Right lobe of liver (tissue), 6 donors: ENCODE results near the gene GPR17. TPM values are rescaled to one million over a fixed set of nuclear protein-coding genes. Genes with fewer than 3 reads are reported as not detected.

Experiments
- ATAC-seq, 4 donors: fragments of 200-7000 bp; cut with Tn5 transposase; one replicate each; pipeline ENCODE4 v1.9.1; 2020; ENCODE audit warnings: mild to moderate bottlenecking in 4 of 4, moderate library complexity in 4 of 4
- DNase-seq, 3 donors: peaks; one replicate each; pipeline ENCODE4 v3.0.0-alpha.2; 2020
- H3K27ac ChIP-seq, 3 donors: fragments of 200-600 bp; one replicate each; pipeline ENCODE4 v1.8.0; 2022
- H3K27me3 ChIP-seq, 2 donors: fragments of 200-600 bp; one replicate each; pipeline ENCODE4 v1.8.0; 2022
- H3K36me3 ChIP-seq, 4 donors: fragments of 200-600 bp; sonication (generic) in 1 of 4; one replicate each; pipeline versions ENCODE4 v1.5.1 to v1.8.0; 2017 to 2022; ENCODE audit warnings: control low read depth in 1 of 4
- H3K4me1 ChIP-seq, 4 donors: fragments of 200-600 bp; sonication (generic) in 1 of 4; one replicate each; pipeline versions ENCODE4 v1.5.1 to v1.8.0; 2017 to 2022; ENCODE audit warnings: control low read depth in 1 of 4
- H3K4me3 ChIP-seq, 3 donors: fragments of 200-600 bp; one replicate each; pipeline ENCODE4 v1.8.0; 2022
- H3K9me3 ChIP-seq, 4 donors: fragments of 200-600 bp; sonication (generic) in 1 of 4; one replicate each; pipeline versions ENCODE4 v1.5.1 to v1.8.0; 2017 to 2022; ENCODE audit warnings: control low read depth in 1 of 4
- CTCF ChIP-seq, 4 donors: fragments of 200-600 bp in 3 of 4; fragments of 450-650 bp in 1 of 4; IDR thresholded peaks; one replicate each; pipeline versions ENCODE4 v1.5.1 to v1.8.0; 2016 to 2022; ENCODE audit warnings: antibody characterized with exemption in 4 of 4, mild to moderate bottlenecking in 2 of 4
- POLR2A ChIP-seq: fragments of 450-650 bp; IDR thresholded peaks from one replicate; pipeline ENCODE4 v1.6.1; 2017; ENCODE audit warnings: antibody characterized with exemption, mild to moderate bottlenecking
- WGBS: methylation state at CpG from one replicate; pipeline ENCODE4 v1.1.6; 2018; ENCODE audit warnings: low coverage, low lambda C conversion rate; ENCODE audit not compliant: insufficient coverage; ENCODE audit errors: missing lambda C conversion rate; 5-methylcytosine and 5-hydroxymethylcytosine counted together
- intact Hi-C, 2 donors: fragments of 100-400 bp; cut with DNase I; formaldehyde crosslinking; loops; one replicate each; pipeline versions ENCODE4 v1.11.2 to v1.14.1; 2022
- total RNA-seq, 6 experiments: library from RNA; depleted of rRNA in 2 of 6; stranded (reverse); fragments of >200 nt in 2 of 6; fragmentation: NEBNext Ultra II Directional in 3 of 6; extraction: Animal tissue kit (Norgen Biotek cat#: 25700) in 3 of 6; gene quantifications; one replicate each; pipeline versions ENCODE4 v1.1.0 to v1.2.4, GENCODE V29; 2016 to 2023
- donor health status: DM: no; HTN: yes; CAD: no.
- donor health status: DM: no; HTN: no; CAD: no.
- donor health status: DM: no; HTN: no; CAD: no.
- donor health status: DM: no; HTN: yes; CAD: no.
- donor health status: DM: no; HTN: yes; CAD: no.

The GPR17 gene
- total RNA-seq, 6 experiments from 2014 or later, result not detected

DNA sequence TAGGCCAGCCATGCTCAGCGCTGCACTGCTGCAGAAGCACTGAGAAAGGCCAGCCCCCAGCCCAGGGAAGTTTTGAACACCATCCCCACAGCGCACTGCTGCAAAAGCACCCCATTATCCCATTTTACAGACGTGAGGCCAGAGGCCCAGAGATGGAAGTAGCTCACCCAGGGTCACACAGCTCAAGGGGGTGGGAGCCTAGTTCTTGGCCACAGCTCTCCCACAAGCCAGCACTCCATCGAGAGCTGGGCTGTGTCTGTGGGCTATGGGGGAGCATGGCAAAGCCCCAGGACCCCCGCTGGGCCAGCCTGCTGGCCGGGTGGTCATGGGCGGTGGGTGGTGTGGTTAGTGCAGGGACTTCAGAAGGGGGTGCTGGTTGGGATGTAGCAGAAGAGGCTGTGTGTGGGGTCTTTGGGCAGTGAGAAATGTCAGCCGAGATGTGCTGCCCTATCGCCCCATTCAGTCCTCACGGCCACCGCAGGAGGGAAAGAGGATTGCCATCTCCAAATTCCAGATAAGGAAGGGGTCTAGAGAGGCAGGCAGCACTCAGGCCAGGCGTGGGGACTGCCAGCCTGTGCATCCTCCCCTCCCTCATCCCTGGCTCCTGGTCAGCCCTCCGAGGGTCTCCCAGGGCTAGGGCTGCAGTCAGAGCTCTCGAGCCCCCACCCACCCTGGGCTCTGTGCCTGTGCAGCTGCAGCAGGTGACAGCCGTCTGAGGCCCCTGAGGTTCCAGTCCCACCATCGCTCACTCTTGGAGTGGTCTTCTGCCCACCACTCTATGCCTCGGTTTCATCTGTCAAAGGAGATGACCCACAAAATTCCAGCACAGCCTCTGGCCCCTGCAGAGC is 17.0 kb upstream of the GPR17 start:
- no peak overlapping the region for H3K4me3 ChIP-seq
- ATAC-seq, result no peak
- H3K4me1 ChIP-seq, result no peaks in the 10 kb centered on the region
- WGBS, result 64% methylated on average over 5 of the region's 17 CpGs
- H3K36me3 ChIP-seq, result no peaks in the 10 kb centered on the region
- no peaks in the 10 kb centered on the region for H3K9me3 ChIP-seq
- no peaks in the 10 kb centered on the region for H3K27me3 ChIP-seq
- DNase-seq, result peak in 1 of 3 donors; percentile 30
- TF ChIP-seq CTCF (IDR thresholded peaks at IDR 0.05), result no peak
- no peak for TF ChIP-seq POLR2A
- no peak overlapping the region for H3K27ac ChIP-seq
- intact Hi-C loops, result no loop called here

- Histone ChIP-seq H3K36me3 (no peaks in the 10 kb centered on the region), H3K27me3 (no peaks in the 10 kb centered on the region), H3K4me3 (no peak overlapping the region), H3K4me1 (no peaks in the 10 kb centered on the region), H3K9me3 (no peaks in the 10 kb centered on the region), H3K27ac (no peak overlapping the region)
- intact Hi-C loops, result no loop called here
- no peak for TF ChIP-seq CTCF (IDR thresholded peaks at IDR 0.05)
- TF ChIP-seq POLR2A, result no peak
- no peak for DNase-seq
- no peak for ATAC-seq
- no CpG with 5 or more reads among the region's 9 CpGs for WGBS
Measured at GRCh38 chr2:127629637-127630036, 16.3 kb upstream of the GPR17 start.

DNA sequence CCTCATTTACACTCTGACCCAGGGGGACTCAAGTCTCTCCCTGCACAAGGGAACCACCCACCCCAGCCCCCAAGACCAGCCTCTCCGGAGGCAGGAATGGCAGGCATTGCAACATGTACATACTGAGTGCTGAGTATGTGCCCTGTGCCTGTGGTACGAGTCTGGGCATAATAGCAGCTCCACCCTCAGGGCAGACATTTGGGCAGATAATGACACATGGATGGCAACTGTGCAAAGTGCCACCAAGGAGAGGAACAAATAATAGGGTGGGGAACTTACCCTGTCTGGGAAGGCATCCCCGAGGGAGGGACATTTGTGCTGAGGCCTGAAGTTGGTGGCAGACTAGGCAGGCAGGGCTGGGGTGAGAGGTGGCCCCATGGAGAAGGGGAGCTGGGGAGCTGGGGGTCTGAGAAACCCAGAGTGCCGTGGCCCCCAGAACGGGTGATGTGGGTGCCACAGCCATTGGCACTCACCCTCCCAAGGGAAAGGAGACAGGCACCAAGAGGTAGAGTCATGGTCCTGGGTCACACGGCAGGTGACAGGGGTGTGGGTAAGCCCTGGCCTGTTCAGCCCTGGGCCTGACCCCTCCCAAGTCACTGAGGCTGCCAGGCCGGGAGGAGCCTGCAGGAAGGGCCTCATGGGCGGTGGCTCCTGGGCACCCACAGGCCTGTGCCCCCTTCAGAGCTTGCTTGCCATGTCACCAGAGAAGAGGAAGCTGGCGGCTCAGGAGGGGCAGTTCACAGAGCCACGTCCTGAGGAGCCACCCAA is 15.7 kb upstream of the GPR17 start:
- no peaks in the 10 kb centered on the region for H3K36me3 ChIP-seq
- DNase-seq, result no peak
- intact Hi-C loops, result no loop called here
- H3K27ac ChIP-seq, result no peak overlapping the region
- no peak for ATAC-seq
- no peaks in the 10 kb centered on the region for H3K9me3 ChIP-seq
- H3K27me3 ChIP-seq, result no peaks in the 10 kb centered on the region
- H3K4me3 ChIP-seq, result no peak overlapping the region
- H3K4me1 ChIP-seq, result no peaks in the 10 kb centered on the region
- WGBS, result 53% methylated on average over 2 of the region's 10 CpGs
- TF ChIP-seq POLR2A (no peak), CTCF (IDR thresholded peaks at IDR 0.05) (no peak)

- H3K36me3 ChIP-seq, result no peaks in the 10 kb centered on the region
- H3K27me3 ChIP-seq, result no peaks in the 10 kb centered on the region
- no peak for DNase-seq
- no peaks in the 10 kb centered on the region for H3K4me1 ChIP-seq
- 72% methylated on average over 2 of the region's 25 CpGs for WGBS
- no peak for ATAC-seq
- intact Hi-C loops, result no loop called here
- TF ChIP-seq CTCF (IDR thresholded peaks at IDR 0.05) (no peak), POLR2A (no peak)
- no peaks in the 10 kb centered on the region for H3K9me3 ChIP-seq
- no peak overlapping the region for H3K4me3 ChIP-seq
- H3K27ac ChIP-seq, result no peak overlapping the region
Measured at GRCh38 chr2:127630864-127631540, 15.0 kb upstream of the GPR17 start.
